PC-9 (cell line): ENCODE measurements around the gene GOLPH3.

Experiments used
- EZH2 ChIP-seq: fragments of 200-600 bp; sonication (generic); IDR thresholded peaks from 2 replicates; pipeline ENCODE4 v1.8.0; 2017; ENCODE audit warnings: antibody characterized with exemption, low read depth
- TF ChIP-seq, protein P1 (sequence below): fragments of 200-600 bp; sonication (generic); conservative IDR thresholded peaks from 2 replicates; pipeline ENCODE4 v1.6.1; 2017; ENCODE audit warnings: mixed run types, antibody characterized with exemption, mild to moderate bottlenecking, moderate library complexity

DNA sequence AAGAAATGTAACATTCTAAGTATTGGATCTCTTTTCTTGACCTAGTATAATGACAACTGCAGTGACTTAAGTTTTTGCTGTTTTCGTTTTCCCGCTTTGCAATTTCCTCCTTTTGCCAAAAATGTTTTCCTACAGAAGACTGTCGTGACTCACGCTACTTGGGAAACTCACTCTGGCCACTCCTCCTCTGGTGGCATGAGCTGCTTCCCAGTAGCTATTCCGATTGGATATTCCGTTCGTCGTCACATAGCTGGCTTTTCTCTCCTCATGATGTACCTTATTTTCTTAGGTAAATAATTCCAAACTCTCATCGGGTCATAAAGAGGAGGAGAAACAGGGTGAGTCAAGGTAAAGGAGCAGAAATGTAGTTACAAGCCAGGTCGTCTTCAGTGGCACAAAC, 64.9 kb downstream of the GOLPH3 start:
- TF ChIP-seq, protein P1, sequence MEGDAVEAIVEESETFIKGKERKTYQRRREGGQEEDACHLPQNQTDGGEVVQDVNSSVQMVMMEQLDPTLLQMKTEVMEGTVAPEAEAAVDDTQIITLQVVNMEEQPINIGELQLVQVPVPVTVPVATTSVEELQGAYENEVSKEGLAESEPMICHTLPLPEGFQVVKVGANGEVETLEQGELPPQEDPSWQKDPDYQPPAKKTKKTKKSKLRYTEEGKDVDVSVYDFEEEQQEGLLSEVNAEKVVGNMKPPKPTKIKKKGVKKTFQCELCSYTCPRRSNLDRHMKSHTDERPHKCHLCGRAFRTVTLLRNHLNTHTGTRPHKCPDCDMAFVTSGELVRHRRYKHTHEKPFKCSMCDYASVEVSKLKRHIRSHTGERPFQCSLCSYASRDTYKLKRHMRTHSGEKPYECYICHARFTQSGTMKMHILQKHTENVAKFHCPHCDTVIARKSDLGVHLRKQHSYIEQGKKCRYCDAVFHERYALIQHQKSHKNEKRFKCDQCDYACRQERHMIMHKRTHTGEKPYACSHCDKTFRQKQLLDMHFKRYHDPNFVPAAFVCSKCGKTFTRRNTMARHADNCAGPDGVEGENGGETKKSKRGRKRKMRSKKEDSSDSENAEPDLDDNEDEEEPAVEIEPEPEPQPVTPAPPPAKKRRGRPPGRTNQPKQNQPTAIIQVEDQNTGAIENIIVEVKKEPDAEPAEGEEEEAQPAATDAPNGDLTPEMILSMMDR = no peak
- no peak for TF ChIP-seq EZH2
